GM19023 (cell line): ENCODE data around the gene TMEM184A.

Source experiments
- ATAC-seq: cut with Tn5 transposase; IDR thresholded peaks from one replicate; pipeline ENCODE4 v1.9.1; 2021; ENCODE audit warnings: mild to moderate bottlenecking, moderate library complexity; ENCODE audit not compliant: unreplicated experiment

Gene TMEM184A

GRCh38 chr7:1540776-1541271 lies 15.2 kb downstream of the TMEM184A start:
- no peak for ATAC-seq

GRCh38 chr7:1539882-1540775 lies 15.9 kb downstream of the TMEM184A start:
- no peak for ATAC-seq

GRCh38 chr7:1539181-1539881 lies 16.7 kb downstream of the TMEM184A start:
- no peak for ATAC-seq

GRCh38 chr7:1538544-1539180 lies 17.3 kb downstream of the TMEM184A start:
- ATAC-seq: no peak

GRCh38 chr7:1537535-1538412 lies 18.2 kb downstream of the TMEM184A start:
- no peak for ATAC-seq

- ATAC-seq: no peak
Measured at GRCh38 chr7:1536743-1537534, 19.1 kb downstream of the TMEM184A start.

GRCh38 chr7:1536455-1536742 lies 19.6 kb downstream of the TMEM184A start:
- ATAC-seq: no peak

- no peak for ATAC-seq
Measured at GRCh38 chr7:1535701-1536454, 20.1 kb downstream of the TMEM184A start.

- no peak for ATAC-seq
Measured at GRCh38 chr7:1535100-1535458, 20.9 kb downstream of the TMEM184A start.

- ATAC-seq: no peak
Measured at GRCh38 chr7:1534330-1535099, 21.5 kb downstream of the TMEM184A start.

- peak; percentile 28 for ATAC-seq
Measured at GRCh38 chr7:1533547-1534329, 22.3 kb downstream of the TMEM184A start.

GRCh38 chr7:1533255-1533546 lies 22.8 kb downstream of the TMEM184A start:
- ATAC-seq: no peak

- no peak for ATAC-seq
Measured at GRCh38 chr7:1532456-1533254, 23.4 kb downstream of the TMEM184A start.

- no peak for ATAC-seq
Measured at GRCh38 chr7:1531979-1532455, 24.0 kb downstream of the TMEM184A start.

- ATAC-seq: no peak
Measured at GRCh38 chr7:1531263-1531978, 24.6 kb downstream of the TMEM184A start.

- ATAC-seq: no peak
Measured at GRCh38 chr7:1530946-1531262, 25.1 kb downstream of the TMEM184A start.
